HG02763 (cell line): Measurements from ENCODE around the gene RGPD8.

Source experiments
- ATAC-seq: cut with Tn5 transposase; IDR thresholded peaks from one replicate; pipeline ENCODE4 v1.9.1; 2021; ENCODE audit warnings: mild to moderate bottlenecking, moderate library complexity; ENCODE audit not compliant: unreplicated experiment

The RGPD8 gene

DNA sequence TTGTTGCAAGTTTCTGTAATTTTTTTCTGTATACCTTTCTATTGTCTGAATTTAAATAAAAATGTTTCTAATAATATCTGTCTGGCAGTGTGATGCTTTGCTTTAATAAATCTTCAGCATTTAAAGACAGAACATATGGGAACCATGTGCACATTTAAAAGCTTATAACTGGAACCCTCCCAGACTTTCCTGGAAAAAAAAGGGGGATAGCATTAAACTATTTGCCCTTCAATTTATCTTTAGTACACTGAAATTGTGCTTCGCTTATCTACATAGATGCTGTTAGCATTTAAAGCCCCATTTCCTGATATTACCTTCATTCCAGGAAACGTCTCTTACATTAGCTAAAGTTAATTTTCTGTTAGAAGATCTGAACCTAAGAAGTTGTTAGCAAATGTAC lies 93.5 kb downstream of the RGPD8 start:
- ATAC-seq: no peak

DNA sequence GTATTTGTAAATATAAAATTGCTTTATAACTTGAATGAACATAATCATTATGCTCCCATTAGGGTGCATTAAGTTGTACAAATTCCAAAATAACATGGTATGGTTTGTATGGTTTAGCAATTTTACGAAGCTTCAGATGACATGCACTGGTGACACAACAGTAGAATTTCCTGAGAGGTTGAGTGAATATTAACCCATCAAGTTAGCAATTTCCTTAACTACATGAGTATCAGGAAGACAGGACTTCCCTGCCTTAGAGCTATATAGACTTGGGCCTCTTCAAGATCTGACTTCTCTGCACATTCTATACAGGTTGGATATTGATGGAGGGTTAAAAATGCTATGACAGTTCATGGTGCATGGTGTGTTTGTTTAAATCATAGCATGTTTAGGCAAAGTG lies 97.8 kb downstream of the RGPD8 start:
- no peak for ATAC-seq

DNA sequence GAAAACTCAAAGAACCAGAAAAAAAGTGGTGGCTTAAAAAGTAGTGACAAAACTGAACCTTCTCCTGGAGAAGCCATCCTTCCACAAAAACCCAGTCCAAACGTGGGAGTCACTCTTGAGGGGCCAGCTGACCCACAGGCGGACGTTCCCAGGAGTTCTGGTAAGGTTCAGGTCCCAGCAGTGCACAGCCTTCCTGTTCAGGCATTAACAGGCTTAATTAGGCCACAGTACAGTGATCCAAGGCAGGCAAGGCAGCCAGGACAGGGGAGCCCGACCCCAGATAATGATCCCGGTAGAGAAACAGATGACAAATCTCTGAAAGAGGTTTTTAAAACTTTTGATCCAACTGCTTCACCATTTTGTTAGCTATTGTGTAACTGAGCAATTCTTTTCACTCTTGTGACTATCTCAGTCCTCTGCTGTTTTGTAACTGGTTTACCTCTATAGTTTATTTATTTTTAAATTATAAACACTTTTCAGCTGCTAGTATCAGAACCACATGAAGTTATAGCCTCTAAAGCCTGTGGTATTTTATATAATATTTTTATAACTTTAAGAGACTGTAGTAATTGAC lies 101.2 kb downstream of the RGPD8 start:
- ATAC-seq: no peak

DNA sequence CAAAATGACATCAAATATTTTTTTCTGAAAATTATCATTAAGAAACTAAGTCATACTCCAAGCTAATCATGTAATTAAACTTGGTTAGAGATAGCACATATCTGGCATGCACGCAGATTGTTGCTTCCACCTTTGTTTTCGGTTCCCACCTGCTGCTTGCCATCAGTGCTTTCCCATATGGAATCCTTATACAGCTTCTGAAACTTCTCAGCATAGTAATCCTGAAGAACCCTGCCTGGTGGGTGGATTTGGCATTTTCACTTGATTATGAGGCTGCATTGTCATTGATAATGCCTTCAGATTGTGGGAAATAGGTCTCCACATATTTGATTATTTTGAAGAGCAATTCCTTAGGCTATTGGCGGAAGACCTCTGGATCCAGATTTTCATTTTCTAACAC lies 110.5 kb downstream of the RGPD8 start:
- ATAC-seq: no peak

DNA sequence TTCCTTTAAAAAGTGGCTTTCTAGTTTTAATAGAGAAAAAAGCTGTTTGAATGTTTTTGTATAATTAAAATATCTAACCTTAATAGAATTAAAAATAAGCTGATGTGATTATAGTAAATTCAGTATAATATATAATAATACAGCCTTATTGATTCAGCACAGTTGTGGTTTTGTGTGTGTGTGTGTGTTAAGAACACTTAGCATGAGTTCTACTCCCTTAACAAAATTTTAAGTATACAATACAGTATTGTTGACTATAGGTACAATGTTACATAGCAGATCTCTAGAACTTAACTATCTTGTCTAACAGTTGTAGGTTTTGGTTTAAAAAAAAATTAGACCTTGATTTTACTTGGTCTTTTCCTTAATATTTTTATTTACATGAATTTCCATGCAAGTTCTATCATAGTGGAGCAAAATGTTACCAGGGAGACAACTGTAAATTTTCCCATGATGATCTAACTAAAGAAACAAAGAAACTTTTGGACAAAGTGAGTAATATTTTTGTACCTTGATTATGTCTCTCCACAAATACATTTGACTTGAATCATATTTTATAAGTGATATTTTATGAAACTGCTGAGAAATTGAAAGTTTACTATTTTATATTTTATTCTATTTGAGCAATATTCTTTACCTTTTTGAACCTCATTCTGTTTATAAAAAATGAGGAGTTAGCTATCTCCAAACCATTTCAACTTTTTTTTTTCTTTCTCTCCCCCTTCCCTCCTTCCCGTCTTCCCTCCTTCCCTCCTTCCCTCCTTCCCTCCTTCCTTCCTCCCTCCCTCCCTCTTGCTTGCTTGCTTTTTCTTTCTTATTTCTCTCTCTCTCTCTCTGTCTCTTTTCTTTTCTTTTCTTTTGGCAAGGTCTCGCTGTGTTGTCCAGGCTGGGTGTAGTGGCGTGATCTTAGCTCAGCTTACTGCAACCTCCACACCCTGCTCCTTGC lies 111.8 kb downstream of the RGPD8 start:
- ATAC-seq: no peak
